Fibroblast of mammary gland (primary cell): ENCODE measurements around the gene DPF1.

Experiments used
- DNase-seq: peaks from one replicate; pipeline ENCODE4 v3.0.0-alpha.2; 2010; ENCODE audit warnings: low read depth
- H3K4me3 ChIP-seq: 2 replicates; pipeline ENCODE4 v1.5.1; 2011; ENCODE audit warnings: low read depth, mild to moderate bottlenecking, low read length, moderate library complexity; ENCODE audit not compliant: control insufficient read depth
- TF ChIP-seq, protein P1 (sequence below): conservative IDR thresholded peaks from 2 replicates; pipeline ENCODE4 v1.5.1; 2011; ENCODE audit warnings: low read depth, low read length, inconsistent platforms; ENCODE audit not compliant: control insufficient read depth, insufficient read depth

DPF1 gene

DNA sequence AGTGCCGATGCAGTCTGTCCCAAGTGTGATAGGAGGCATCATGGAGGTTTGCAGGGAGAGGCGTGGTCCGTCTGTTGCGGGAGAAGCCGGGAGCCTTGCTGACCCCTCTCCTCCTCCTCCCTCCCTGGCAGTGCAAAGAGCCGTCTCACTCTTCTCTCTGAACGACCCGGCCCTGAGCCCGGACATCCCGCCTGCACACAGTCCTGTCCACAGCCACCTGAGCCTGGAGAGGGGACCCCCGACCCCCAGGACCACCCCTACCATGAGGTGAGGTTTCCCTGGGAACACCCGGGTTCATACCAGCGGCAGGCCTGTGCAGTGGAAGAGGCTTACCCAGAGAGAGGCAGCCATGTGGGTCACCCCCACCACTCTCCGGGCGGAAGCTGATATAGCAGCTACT is 22.3 kb downstream of the DPF1 start:
- no peak overlapping the region for H3K4me3 ChIP-seq
- TF ChIP-seq, protein P1, sequence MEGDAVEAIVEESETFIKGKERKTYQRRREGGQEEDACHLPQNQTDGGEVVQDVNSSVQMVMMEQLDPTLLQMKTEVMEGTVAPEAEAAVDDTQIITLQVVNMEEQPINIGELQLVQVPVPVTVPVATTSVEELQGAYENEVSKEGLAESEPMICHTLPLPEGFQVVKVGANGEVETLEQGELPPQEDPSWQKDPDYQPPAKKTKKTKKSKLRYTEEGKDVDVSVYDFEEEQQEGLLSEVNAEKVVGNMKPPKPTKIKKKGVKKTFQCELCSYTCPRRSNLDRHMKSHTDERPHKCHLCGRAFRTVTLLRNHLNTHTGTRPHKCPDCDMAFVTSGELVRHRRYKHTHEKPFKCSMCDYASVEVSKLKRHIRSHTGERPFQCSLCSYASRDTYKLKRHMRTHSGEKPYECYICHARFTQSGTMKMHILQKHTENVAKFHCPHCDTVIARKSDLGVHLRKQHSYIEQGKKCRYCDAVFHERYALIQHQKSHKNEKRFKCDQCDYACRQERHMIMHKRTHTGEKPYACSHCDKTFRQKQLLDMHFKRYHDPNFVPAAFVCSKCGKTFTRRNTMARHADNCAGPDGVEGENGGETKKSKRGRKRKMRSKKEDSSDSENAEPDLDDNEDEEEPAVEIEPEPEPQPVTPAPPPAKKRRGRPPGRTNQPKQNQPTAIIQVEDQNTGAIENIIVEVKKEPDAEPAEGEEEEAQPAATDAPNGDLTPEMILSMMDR, result no peak
- no peak for DNase-seq

DNA sequence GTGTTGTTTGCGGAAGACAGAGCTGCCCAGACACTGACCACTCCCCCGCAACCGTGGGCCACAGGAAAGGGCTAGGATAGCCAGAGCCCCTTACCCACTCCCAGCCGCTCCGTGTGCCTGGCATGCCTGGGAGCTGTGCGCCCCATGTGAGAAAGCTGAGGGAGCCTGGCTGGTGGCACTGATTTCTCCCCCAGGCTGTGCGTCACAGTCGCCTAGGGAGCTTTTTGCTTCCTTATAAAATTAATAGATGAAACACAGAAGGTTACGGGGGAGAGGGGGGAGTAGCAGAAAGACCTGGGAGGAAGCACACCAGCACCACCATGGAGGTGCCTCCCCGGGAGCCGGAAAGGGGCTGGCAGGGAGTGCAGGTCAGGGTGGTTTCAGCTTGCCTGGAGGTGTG is 24.7 kb downstream of the DPF1 start:
- no peak overlapping the region for H3K4me3 ChIP-seq
- no peak for DNase-seq
- TF ChIP-seq, protein P1, result no peak

DNA sequence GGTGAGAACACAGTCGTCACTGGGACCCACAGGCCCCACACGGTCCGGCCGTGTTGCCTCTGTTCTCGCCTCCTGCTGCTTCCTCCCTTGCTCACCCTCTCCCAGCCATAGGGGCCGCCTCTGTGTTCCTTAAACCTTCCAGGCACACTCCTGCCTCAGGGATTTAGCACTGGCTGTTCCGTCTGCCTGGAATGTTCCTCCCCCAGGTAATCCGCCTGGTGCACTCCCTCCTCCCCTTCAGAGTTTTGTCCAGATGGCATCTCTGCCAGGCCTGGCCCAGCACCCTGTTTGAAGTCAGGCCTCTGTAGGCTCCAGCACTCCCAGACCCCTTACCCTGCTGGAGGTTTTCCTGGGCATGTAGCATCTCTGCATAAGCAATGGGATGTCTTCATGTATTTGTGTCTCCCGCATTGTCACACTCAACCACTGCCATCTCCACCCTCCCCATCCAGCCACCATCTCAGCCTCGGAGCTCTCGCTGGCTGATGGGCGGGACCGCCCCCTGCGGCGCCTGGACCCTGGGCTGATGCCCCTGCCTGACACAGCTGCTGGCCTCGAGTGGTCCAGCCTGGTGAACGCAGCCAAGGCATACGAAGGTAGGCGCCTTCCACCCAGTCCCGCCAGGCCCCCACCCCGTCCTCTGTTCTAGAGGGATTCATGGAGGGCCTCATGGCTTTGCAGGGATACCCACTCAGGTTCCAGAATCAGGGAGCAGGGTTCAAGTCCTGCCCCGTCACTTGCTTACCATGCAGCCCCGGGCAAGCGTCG is 25.9 kb downstream of the DPF1 start:
- H3K4me3 ChIP-seq, result no peak overlapping the region
- DNase-seq, result no peak
- TF ChIP-seq, protein P1, result no peak

DNA sequence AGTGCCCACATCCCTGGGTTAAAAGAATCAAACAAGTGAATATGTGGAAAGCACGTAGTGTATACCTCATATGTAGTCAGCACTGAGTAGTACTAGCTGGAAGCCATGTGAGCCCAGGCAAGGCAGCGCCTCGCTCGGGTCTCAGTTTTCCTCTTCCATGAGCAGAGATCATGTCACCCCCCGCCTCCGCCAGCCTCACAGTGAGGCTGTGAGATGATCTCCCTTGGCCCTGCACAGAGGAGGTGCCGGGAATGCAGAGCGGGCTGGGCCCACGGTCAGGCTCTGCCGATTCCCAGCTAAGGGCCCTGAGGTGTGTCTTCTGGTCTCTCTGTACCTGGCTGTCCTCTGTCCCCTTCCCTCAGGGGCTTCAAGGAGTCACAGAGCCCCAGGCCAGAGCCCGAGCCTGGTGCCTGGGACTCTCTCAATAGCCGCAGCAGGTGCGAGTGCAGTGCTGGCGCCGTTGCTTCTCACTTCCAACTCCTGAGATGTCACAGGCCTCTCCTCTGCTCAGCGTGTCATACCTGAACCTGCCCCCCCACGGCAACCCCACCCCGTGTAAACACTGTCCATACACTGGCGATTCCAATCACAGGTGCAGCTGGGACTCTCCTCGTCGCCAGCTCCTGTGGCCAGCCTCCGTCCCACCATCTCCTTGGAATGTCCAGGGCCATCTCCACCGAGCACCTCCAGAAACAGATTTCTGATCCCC is 26.9 kb downstream of the DPF1 start:
- TF ChIP-seq, protein P1, result no peak
- DNase-seq, result no peak

DNA sequence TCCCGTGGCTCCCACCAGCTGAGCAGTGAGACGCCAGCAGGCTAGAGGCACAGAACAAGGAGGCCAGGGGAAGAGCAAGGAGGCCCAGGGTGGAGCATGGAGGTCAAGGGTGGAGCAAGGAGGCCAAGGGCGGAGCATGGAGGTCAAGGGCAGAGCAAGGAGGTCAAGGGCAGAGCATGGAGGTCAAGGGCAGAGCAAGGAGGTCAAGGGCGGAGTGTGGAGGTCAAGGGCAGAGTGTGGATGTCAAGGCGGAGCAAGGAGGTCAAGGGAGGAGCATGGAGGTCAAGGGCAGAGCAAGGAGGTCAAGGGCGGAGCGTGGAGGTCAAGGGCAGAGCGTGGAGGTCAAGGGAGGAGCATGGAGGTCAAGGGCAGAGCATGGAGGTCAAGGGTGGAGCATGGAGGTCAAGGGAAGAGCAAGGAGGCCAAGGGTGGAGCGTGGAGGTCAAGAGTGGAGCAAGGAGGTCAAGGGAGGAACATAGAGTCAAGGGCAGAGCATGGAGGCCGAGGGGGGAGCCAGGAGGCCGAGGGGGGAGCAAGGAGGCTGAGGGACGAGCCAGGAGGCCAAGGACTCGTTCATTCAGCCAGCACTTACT is 27.7 kb downstream of the DPF1 start:
- DNase-seq, result no peak
- TF ChIP-seq, protein P1, result no peak

More for the DNA sequence above, 26.9 kb downstream of the DPF1 start:
- H3K4me3 ChIP-seq, result no peak overlapping the region

DNA sequence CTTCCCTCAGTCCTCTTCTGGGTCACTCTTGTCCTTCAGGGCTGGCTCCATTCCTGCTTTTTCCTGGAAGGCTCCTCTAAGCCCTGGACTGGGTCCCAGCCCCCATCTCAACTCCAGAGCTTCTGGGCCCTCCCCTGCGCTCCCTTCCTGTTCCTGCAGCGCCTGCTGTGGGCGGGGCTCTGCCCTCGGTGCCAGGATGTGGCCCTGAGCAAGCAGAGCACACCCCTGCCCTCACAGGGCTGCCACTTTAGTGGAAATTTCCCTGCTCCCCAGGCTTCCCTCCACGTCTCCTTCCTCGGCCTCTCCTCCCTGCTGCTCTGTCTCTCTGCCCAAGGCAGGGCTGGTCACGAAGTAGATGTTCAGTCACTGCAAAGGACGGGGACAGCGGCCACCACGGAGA is 28.8 kb downstream of the DPF1 start:
- no peak overlapping the region for H3K4me3 ChIP-seq
- DNase-seq, result no peak
- TF ChIP-seq, protein P1, result no peak

More for the DNA sequence above, 27.7 kb downstream of the DPF1 start:
- H3K4me3 ChIP-seq, result no peak overlapping the region
